K562 (cell line): Measurements from ENCODE around the gene SEPTIN12. TPM values are rescaled to one million over a fixed set of nuclear protein-coding genes. Genes with fewer than 3 reads are reported as not detected.

Source experiments
- DDX20 ChIP-seq: fragments of 450-650 bp; IDR thresholded peaks from 2 replicates; pipeline ENCODE4 v1.6.1; 2016; ENCODE audit warnings: missing genetic modification characterization, low read depth, mild to moderate bottlenecking, missing compliant biosample characterization, moderate library complexity
- ETS1 ChIP-seq: conservative IDR thresholded peaks from 2 replicates; pipeline ENCODE4 v1.6.1; 2011; ENCODE audit warnings: low read depth, mild to moderate bottlenecking, low read length; ENCODE audit not compliant: control insufficient read depth
- KDM5B ChIP-seq: fragments of 200-600 bp; sonication (generic); IDR thresholded peaks from 2 replicates; pipeline ENCODE4 v1.6.1; 2012; ENCODE audit warnings: low read depth, mild to moderate bottlenecking, moderate library complexity, low read length, control low read depth, inconsistent platforms; ENCODE audit not compliant: insufficient replicate concordance
- NFXL1 ChIP-seq: fragments of 450-650 bp; formaldehyde crosslinking; IDR thresholded peaks from 2 replicates; pipeline ENCODE4 v1.4.0; 2021; ENCODE audit warnings: mild to moderate bottlenecking
- NKRF ChIP-seq: fragments of 450-650 bp; IDR thresholded peaks from 2 replicates; pipeline ENCODE4 v1.6.1; 2016; ENCODE audit warnings: borderline replicate concordance
- PHF8 ChIP-seq: fragments of 200-600 bp; sonication (generic); IDR thresholded peaks from 2 replicates; pipeline ENCODE4 v1.6.1; 2012; ENCODE audit warnings: mixed run types, mild to moderate bottlenecking, inconsistent platforms, low read length, moderate library complexity, borderline replicate concordance
- POU5F1 ChIP-seq: fragments of 150-350 bp; IDR thresholded peaks from 2 replicates; pipeline ENCODE4 v1.6.1; 2014; ENCODE audit warnings: borderline replicate concordance, low read length, low read depth, mild to moderate bottlenecking; ENCODE audit not compliant: partially characterized antibody
- RBM14 ChIP-seq: fragments of 200-400 bp; formaldehyde crosslinking; IDR thresholded peaks from 2 replicates; pipeline ENCODE4 v1.6.1; 2018; ENCODE audit warnings: low read depth, mild to moderate bottlenecking, low read length, moderate library complexity, borderline replicate concordance; ENCODE audit not compliant: insufficient read depth
- RFX1 ChIP-seq: fragments of 450-650 bp; IDR thresholded peaks from 2 replicates; pipeline ENCODE4 v1.6.1; 2016; ENCODE audit warnings: mild to moderate bottlenecking, moderate library complexity
- STAT5B ChIP-seq: fragments of 250-450 bp; sonication (Bioruptor Pico); IDR thresholded peaks from 2 replicates; pipeline ENCODE4 v1.8.0; 2021; ENCODE audit warnings: mild to moderate bottlenecking, inconsistent platforms
- TFAP4 ChIP-seq: sonication (generic); formaldehyde crosslinking; IDR thresholded peaks from 2 replicates; pipeline ENCODE4 v1.8.0; 2022; ENCODE audit warnings: missing genetic modification reagents, mild to moderate bottlenecking, moderate library complexity, borderline replicate concordance
- ZNF512 ChIP-seq: IDR thresholded peaks from 2 replicates; pipeline ENCODE4 v1.6.1; 2016; ENCODE audit warnings: missing genetic modification characterization, missing compliant biosample characterization
- ZSCAN32 ChIP-seq: fragments of 450-650 bp; formaldehyde crosslinking; IDR thresholded peaks from 2 replicates; pipeline ENCODE4 v1.4.0; 2020; ENCODE audit warnings: mild to moderate bottlenecking, moderate library complexity
- polyA plus RNA-seq, 8 experiments: library from polyadenylated mRNA; depleted of rRNA in 4 of 8; stranded (reverse) in 5 of 8; unstranded in 3 of 8; fragments of >200 nt; fragmentation: Nextera tagmentation in 2 of 8; fragmentation: Illumina TruSeq in 1 of 8; extraction: Ambion mirVana in 2 of 8; extraction: Trizol in 1 of 8; gene quantifications; 2 replicates each; pipeline versions ENCODE4 v1.2.1 to v1.2.3, GENCODE V29; 2011 to 2014; ENCODE audit warnings: inconsistent platforms in 1 of 8, missing spikeins in 1 of 8
- total RNA-seq, 7 experiments: library from RNA; depleted of rRNA in 6 of 7; stranded (reverse); fragments of >200 nt in 6 of 7; fragmentation: Illumina TruSeq in 2 of 7; extraction: Trizol in 2 of 7; gene quantifications; 2 replicates each; pipeline versions ENCODE4 v1.2.1 to v1.2.3, GENCODE V29; 2011 to 2021; ENCODE audit warnings: low replicate concordance in 1 of 7
- TF ChIP-seq, protein P1 (sequence below): sonication (generic); formaldehyde crosslinking; IDR thresholded peaks from 2 replicates; pipeline ENCODE4 v1.8.0; 2022; ENCODE audit warnings: mild to moderate bottlenecking, missing genetic modification reagents, borderline replicate concordance
- TF ChIP-seq, protein P2 (sequence below): fragments of 200-800 bp; sonication (Bioruptor generic); IDR thresholded peaks from 2 replicates; pipeline ENCODE4 v1.6.1; 2017; ENCODE audit warnings: missing genetic modification characterization, missing compliant biosample characterization

The SEPTIN12 gene
- total and polyA plus RNA-seq, 9 of the 15 experiments (the other 6 are each of a cell fraction or from before 2014, with no cell fraction given) = not detected

DNA sequence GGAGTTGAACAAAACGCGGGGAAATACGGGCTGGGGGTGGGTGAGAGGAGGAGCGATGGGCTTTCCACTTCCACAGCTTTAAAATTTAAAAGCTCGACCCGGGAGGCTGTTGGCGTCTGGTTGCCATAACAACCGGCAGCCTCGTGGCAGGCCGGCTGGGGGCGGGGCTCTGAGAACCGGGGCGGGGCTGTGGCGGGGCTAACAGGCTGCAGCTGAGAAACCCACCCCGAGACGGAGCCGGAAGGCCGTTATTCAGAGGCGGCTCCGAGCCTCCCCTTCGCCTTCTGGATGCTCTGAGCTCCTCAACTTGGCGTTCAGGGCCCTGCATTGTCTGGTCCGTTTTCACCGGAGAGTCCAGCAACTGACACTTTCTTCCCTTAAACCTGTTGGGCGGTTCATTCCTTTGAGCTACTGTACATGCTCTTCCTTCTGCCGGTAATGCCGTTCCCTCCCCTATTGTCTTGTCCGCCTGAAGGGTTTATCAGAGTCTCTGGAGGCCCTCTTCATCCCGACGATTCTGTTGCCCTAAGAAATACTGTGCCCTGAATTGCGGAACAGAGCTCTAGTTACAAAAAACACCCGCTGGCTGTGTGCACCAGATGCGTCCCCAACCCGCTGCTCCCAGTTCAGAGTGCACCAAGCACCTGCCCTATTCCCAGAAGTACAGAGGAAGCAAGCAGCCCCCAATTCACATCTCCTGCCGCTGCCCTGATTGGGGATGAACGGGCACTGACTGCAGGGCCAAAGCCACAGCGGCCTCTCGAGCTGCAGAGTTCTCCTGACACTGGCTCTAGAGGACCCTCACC lies 53.2 kb downstream of the SEPTIN12 start (continued):
- TF ChIP-seq, protein P1, sequence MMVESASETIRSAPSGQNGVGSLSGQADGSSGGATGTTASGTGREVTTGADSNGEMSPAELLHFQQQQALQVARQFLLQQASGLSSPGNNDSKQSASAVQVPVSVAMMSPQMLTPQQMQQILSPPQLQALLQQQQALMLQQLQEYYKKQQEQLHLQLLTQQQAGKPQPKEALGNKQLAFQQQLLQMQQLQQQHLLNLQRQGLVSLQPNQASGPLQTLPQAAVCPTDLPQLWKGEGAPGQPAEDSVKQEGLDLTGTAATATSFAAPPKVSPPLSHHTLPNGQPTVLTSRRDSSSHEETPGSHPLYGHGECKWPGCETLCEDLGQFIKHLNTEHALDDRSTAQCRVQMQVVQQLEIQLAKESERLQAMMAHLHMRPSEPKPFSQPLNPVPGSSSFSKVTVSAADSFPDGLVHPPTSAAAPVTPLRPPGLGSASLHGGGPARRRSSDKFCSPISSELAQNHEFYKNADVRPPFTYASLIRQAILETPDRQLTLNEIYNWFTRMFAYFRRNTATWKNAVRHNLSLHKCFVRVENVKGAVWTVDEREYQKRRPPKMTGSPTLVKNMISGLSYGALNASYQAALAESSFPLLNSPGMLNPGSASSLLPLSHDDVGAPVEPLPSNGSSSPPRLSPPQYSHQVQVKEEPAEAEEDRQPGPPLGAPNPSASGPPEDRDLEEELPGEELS (CRISPR knock-in tag) = 0 out of 2 replicates have a peak, but pooled peaks have one; percentile 11
- TF ChIP-seq NKRF (peak; percentile 91; the same call in 1 of the 2 replicates), ZNF512 (no peak), PHF8 (peak; percentile 57; the same call in 1 of the 2 replicates), NFXL1 (CRISPR knock-in tag) (no peak), KDM5B (peak; percentile 87), ZSCAN32 (CRISPR knock-in tag) (0 out of 2 replicates have a peak, but pooled peaks have one; percentile 42), RBM14 (no peak), TFAP4 (CRISPR knock-in tag) (peak; percentile 17; the same call in 1 of the 2 replicates), ETS1 (peak; percentile 90), RFX1 (peak; percentile 99), STAT5B (CRISPR knock-in tag) (no peak), DDX20 (tag) (no peak), POU5F1 (no peak)
- TF ChIP-seq, protein P2, sequence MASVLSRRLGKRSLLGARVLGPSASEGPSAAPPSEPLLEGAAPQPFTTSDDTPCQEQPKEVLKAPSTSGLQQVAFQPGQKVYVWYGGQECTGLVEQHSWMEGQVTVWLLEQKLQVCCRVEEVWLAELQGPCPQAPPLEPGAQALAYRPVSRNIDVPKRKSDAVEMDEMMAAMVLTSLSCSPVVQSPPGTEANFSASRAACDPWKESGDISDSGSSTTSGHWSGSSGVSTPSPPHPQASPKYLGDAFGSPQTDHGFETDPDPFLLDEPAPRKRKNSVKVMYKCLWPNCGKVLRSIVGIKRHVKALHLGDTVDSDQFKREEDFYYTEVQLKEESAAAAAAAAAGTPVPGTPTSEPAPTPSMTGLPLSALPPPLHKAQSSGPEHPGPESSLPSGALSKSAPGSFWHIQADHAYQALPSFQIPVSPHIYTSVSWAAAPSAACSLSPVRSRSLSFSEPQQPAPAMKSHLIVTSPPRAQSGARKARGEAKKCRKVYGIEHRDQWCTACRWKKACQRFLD = 0 out of 2 replicates have a peak, but pooled peaks have one; percentile 45
